ENCODE results near the gene RNPEP. TPM values are rescaled to one million over a fixed set of nuclear protein-coding genes. Genes with fewer than 3 reads are reported as not detected.
"Not testable (repeated sequence)": the region's sequence is repeated elsewhere in the genome, so short reads cannot be mapped to it uniquely, and the experiment has no call there.

The RNPEP gene
- total RNA-seq, 1 donor, result 74.2 TPM

- H3K27me3 ChIP-seq (ENCODE audit: insufficient read depth, low read length), result no peaks in the 10 kb centered on the region
Observed at GRCh38 chr1:202018468-202019234, 36.2 kb downstream of the RNPEP start.

DNA sequence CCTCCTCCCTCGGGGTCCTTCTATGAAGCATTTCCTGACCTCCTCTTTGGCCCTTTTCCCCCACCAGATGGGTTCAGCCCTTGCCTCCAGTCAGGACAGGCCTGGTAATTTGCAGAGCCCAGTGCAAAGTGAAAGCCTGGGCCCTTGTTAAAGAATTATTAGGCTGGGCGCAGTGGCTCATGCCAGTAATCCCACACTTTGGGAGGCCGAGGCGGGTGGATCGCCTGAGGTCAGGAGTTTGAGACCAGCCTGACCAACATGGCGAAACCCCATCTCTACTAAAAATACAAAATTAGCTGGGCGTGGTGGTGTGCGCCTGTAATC, 36.7 kb downstream of the RNPEP start:
- H3K27ac ChIP-seq (ENCODE audit: low read depth, low read length); DNase-seq (ENCODE audit: insufficient read length, low spot score, missing footprints); H3K36me3 ChIP-seq (ENCODE audit: insufficient read depth, low read length); H2AFZ ChIP-seq (ENCODE audit: low read length); H4K20me1 ChIP-seq (ENCODE audit: insufficient read depth, low read length); H3K79me2 ChIP-seq (ENCODE audit: insufficient read depth, low read length); H3K4me2 ChIP-seq (ENCODE audit: insufficient read depth, low read length); H3K9me3 ChIP-seq (ENCODE audit: low read depth, low read length); H3K4me3 ChIP-seq (ENCODE audit: insufficient read depth, low read length); H3K27me3 ChIP-seq (ENCODE audit: insufficient read depth, low read length): not testable (repeated sequence)
- H3K4me1 ChIP-seq (ENCODE audit: insufficient read depth, low read length), result peaks cover 10% of the 10 kb centered on the region

More at GRCh38 chr1:202018468-202019234, 36.2 kb downstream of the RNPEP start:
- H3K4me1 ChIP-seq (ENCODE audit: insufficient read depth, low read length), result peaks cover 10% of the 10 kb centered on the region
- H4K20me1 ChIP-seq (ENCODE audit: insufficient read depth, low read length), result no peaks in the 10 kb centered on the region
- DNase-seq (ENCODE audit: insufficient read length, low spot score, missing footprints), result no peak
- no peak overlapping the region for H3K27ac ChIP-seq (ENCODE audit: low read depth, low read length)
- H3K36me3 ChIP-seq (ENCODE audit: insufficient read depth, low read length), result no peaks in the 10 kb centered on the region
- H3K4me2 ChIP-seq (ENCODE audit: insufficient read depth, low read length), result no peak overlapping the region
- H3K9me3 ChIP-seq (ENCODE audit: low read depth, low read length), result no peaks in the 10 kb centered on the region
- TF ChIP-seq, protein P1, sequence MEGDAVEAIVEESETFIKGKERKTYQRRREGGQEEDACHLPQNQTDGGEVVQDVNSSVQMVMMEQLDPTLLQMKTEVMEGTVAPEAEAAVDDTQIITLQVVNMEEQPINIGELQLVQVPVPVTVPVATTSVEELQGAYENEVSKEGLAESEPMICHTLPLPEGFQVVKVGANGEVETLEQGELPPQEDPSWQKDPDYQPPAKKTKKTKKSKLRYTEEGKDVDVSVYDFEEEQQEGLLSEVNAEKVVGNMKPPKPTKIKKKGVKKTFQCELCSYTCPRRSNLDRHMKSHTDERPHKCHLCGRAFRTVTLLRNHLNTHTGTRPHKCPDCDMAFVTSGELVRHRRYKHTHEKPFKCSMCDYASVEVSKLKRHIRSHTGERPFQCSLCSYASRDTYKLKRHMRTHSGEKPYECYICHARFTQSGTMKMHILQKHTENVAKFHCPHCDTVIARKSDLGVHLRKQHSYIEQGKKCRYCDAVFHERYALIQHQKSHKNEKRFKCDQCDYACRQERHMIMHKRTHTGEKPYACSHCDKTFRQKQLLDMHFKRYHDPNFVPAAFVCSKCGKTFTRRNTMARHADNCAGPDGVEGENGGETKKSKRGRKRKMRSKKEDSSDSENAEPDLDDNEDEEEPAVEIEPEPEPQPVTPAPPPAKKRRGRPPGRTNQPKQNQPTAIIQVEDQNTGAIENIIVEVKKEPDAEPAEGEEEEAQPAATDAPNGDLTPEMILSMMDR (IDR thresholded peaks at IDR 0.05; ENCODE audit: extremely low read depth, low read depth, low read length), result no peak
- H3K4me3 ChIP-seq (ENCODE audit: insufficient read depth, low read length), result no peak overlapping the region
- no peaks in the 10 kb centered on the region for H3K79me2 ChIP-seq (ENCODE audit: insufficient read depth, low read length)
- H2AFZ ChIP-seq (ENCODE audit: low read length), result no peak overlapping the region

GRCh38 chr1:202023001-202023433, 40.6 kb downstream of the RNPEP start:
- no peak overlapping the region for H2AFZ ChIP-seq (ENCODE audit: low read length)
- TF ChIP-seq, protein P1 (IDR thresholded peaks at IDR 0.05; ENCODE audit: extremely low read depth, low read depth, low read length), result no peak
- H3K79me2 ChIP-seq (ENCODE audit: insufficient read depth, low read length), result no peaks in the 10 kb centered on the region

GRCh38 chr1:202029171-202029665, 46.8 kb downstream of the RNPEP start:
- Histone ChIP-seq H3K9me3 (ENCODE audit: low read depth, low read length) (no peaks in the 10 kb centered on the region), H3K27me3 (ENCODE audit: insufficient read depth, low read length) (no peaks in the 10 kb centered on the region), H3K4me3 (ENCODE audit: insufficient read depth, low read length) (no peak overlapping the region), H3K4me1 (ENCODE audit: insufficient read depth, low read length) (peaks cover 12% of the 10 kb centered on the region), H3K27ac (ENCODE audit: low read depth, low read length) (peak overlapping the region; percentile 7), H4K20me1 (ENCODE audit: insufficient read depth, low read length) (no peaks in the 10 kb centered on the region), H3K79me2 (ENCODE audit: insufficient read depth, low read length) (no peaks in the 10 kb centered on the region), H3K4me2 (ENCODE audit: insufficient read depth, low read length) (peak overlapping the region; percentile 27), H3K36me3 (ENCODE audit: insufficient read depth, low read length) (no peaks in the 10 kb centered on the region), H2AFZ (ENCODE audit: low read length) (no peak overlapping the region)
- peak; percentile 94 for DNase-seq (ENCODE audit: insufficient read length, low spot score, missing footprints)
- TF ChIP-seq, protein P1 (IDR thresholded peaks at IDR 0.05; ENCODE audit: extremely low read depth, low read depth, low read length), result no peak

More at GRCh38 chr1:202023001-202023433, 40.6 kb downstream of the RNPEP start:
- H3K4me1 ChIP-seq (ENCODE audit: insufficient read depth, low read length), result peaks cover 10% of the 10 kb centered on the region
- no peaks in the 10 kb centered on the region for H4K20me1 ChIP-seq (ENCODE audit: insufficient read depth, low read length)
- no peak overlapping the region for H3K4me3 ChIP-seq (ENCODE audit: insufficient read depth, low read length)
- no peaks in the 10 kb centered on the region for H3K9me3 ChIP-seq (ENCODE audit: low read depth, low read length)
- H3K27ac ChIP-seq (ENCODE audit: low read depth, low read length), result no peak overlapping the region
- DNase-seq (ENCODE audit: insufficient read length, low spot score, missing footprints), result no peak
- no peak overlapping the region for H3K4me2 ChIP-seq (ENCODE audit: insufficient read depth, low read length)
- H3K36me3 ChIP-seq (ENCODE audit: insufficient read depth, low read length), result no peaks in the 10 kb centered on the region
- no peaks in the 10 kb centered on the region for H3K27me3 ChIP-seq (ENCODE audit: insufficient read depth, low read length)
